Measurements from ENCODE around the gene HSD17B7. TPM values are rescaled to one million over a fixed set of nuclear protein-coding genes. Genes with fewer than 3 reads are reported as not detected.
A peak's percentile ranks its signal among the peaks of the same experiment; 100 is the strongest.

Gene HSD17B7
- total RNA-seq, 2 donors from 2014 or later = 14.1 to 14.7 TPM

GRCh38 chr1:162846256-162847212 is 56.0 kb downstream of the HSD17B7 start:
- H3K9me3 ChIP-seq = no peaks in the 10 kb centered on the region
- no peak overlapping the region for H3K27ac ChIP-seq
- 93% methylated on average over 16 of the region's 16 CpGs for WGBS
- no peak for DNase-seq (ENCODE audit: low spot score)
- no peak overlapping the region for H3K4me3 ChIP-seq
- H3K36me3 ChIP-seq = no peaks in the 10 kb centered on the region
- H3K4me1 ChIP-seq (replicated peaks) = no peaks in the 10 kb centered on the region
- TF ChIP-seq CTCF (IDR thresholded peaks at IDR 0.05) (no peak), POLR2AphosphoS5 (IDR thresholded peaks at IDR 0.05) (no peak), POLR2A (IDR thresholded peaks at IDR 0.05) (no peak)
- no peaks in the 10 kb centered on the region for H3K27me3 ChIP-seq (replicated peaks; ENCODE audit: insufficient read depth)
- intact Hi-C loops (cut with DNase I) = no loop called here

- no peak overlapping the region for H3K4me3 ChIP-seq
- no peak overlapping the region for H3K27ac ChIP-seq
- intact Hi-C loops (cut with DNase I) = loop anchor here (2.0 kb wide), 1 partner anchor 467 kb away; no protein-coding TSS in a partner anchor
- no peaks in the 10 kb centered on the region for H3K36me3 ChIP-seq
- TF ChIP-seq POLR2A (IDR thresholded peaks at IDR 0.05) (no peak), CTCF (IDR thresholded peaks at IDR 0.05) (peak; percentile 73 to 94 (median 82)), POLR2AphosphoS5 (IDR thresholded peaks at IDR 0.05) (no peak)
- no peaks in the 10 kb centered on the region for H3K4me1 ChIP-seq (replicated peaks)
- DNase-seq (ENCODE audit: low spot score) = peak; percentile 61
- H3K9me3 ChIP-seq = no peaks in the 10 kb centered on the region
- H3K27me3 ChIP-seq (replicated peaks; ENCODE audit: insufficient read depth) = no peaks in the 10 kb centered on the region
- 23% methylated on average over 3 of the region's 3 CpGs for WGBS
Measured at GRCh38 chr1:162847839-162848453, 57.4 kb downstream of the HSD17B7 start.

GRCh38 chr1:162849711-162850110 is 59.2 kb downstream of the HSD17B7 start:
- no peaks in the 10 kb centered on the region for H3K36me3 ChIP-seq
- intact Hi-C loops (cut with DNase I) = loop anchor here (2.0 to 10.0 kb wide), 3 partner anchors 215 to 465 kb away; partner anchors contain the start of gene RGS4
- DNase-seq (ENCODE audit: low spot score) = no peak
- TF ChIP-seq CTCF (IDR thresholded peaks at IDR 0.05) (no peak), POLR2A (IDR thresholded peaks at IDR 0.05) (no peak), POLR2AphosphoS5 (IDR thresholded peaks at IDR 0.05) (no peak)
- H3K4me1 ChIP-seq (replicated peaks) = no peaks in the 10 kb centered on the region
- 75% methylated on average over 2 of the region's 2 CpGs for WGBS
- no peaks in the 10 kb centered on the region for H3K27me3 ChIP-seq (replicated peaks; ENCODE audit: insufficient read depth)
- H3K9me3 ChIP-seq = no peaks in the 10 kb centered on the region
- no peak overlapping the region for H3K27ac ChIP-seq
- no peak overlapping the region for H3K4me3 ChIP-seq

GRCh38 chr1:162851341-162851740 is 60.8 kb downstream of the HSD17B7 start:
- no peaks in the 10 kb centered on the region for H3K4me1 ChIP-seq (replicated peaks)
- H3K4me3 ChIP-seq = no peak overlapping the region
- no peak overlapping the region for H3K27ac ChIP-seq
- WGBS = 100% methylated on average over 1 of the region's 1 CpG
- no peak for TF ChIP-seq CTCF (IDR thresholded peaks at IDR 0.05)
- no peak for TF ChIP-seq POLR2AphosphoS5 (IDR thresholded peaks at IDR 0.05)
- TF ChIP-seq POLR2A (IDR thresholded peaks at IDR 0.05) = no peak
- H3K36me3 ChIP-seq = no peaks in the 10 kb centered on the region
- no peaks in the 10 kb centered on the region for H3K27me3 ChIP-seq (replicated peaks; ENCODE audit: insufficient read depth)
- DNase-seq (ENCODE audit: low spot score) = no peak
- no peaks in the 10 kb centered on the region for H3K9me3 ChIP-seq
- intact Hi-C loops (cut with DNase I) = loop anchor here (5.0 to 10.0 kb wide), 2 partner anchors 213 to 326 kb away; partner anchors contain the start of gene RGS4
